Pulmonary artery endothelial cell (primary cell): ENCODE measurements around the gene WDSUB1. TPM values are rescaled to one million over a fixed set of nuclear protein-coding genes. Genes with fewer than 3 reads are reported as not detected.

Experiments
- DNase-seq: peaks from one replicate; pipeline ENCODE4 v3.0.0-alpha.2; 2011; ENCODE audit warnings: low read depth, low spot score
- total RNA-seq: library from RNA; depleted of rRNA; stranded (reverse); fragments of >200 nt; gene quantifications from 2 replicates; pipeline ENCODE4 v1.2.3, GENCODE V29; 2014

The WDSUB1 gene, protein sequence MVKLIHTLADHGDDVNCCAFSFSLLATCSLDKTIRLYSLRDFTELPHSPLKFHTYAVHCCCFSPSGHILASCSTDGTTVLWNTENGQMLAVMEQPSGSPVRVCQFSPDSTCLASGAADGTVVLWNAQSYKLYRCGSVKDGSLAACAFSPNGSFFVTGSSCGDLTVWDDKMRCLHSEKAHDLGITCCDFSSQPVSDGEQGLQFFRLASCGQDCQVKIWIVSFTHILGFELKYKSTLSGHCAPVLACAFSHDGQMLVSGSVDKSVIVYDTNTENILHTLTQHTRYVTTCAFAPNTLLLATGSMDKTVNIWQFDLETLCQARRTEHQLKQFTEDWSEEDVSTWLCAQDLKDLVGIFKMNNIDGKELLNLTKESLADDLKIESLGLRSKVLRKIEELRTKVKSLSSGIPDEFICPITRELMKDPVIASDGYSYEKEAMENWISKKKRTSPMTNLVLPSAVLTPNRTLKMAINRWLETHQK
- total RNA-seq: 3.2 and 5.7 TPM in 2 replicates

- peak; percentile 10 for DNase-seq
These were observed at the start of gene WDSUB1 for GRCh38 chr2:159285929-159286708. Gene WDSUB1 (minus strand): TSS chr2:159286703. CDS start chr2:159283069, 3,634 bp downstream.

GRCh38 chr2:159326569-159327255, 40.2 kb upstream of the WDSUB1 start:
- no peak for DNase-seq

DNA sequence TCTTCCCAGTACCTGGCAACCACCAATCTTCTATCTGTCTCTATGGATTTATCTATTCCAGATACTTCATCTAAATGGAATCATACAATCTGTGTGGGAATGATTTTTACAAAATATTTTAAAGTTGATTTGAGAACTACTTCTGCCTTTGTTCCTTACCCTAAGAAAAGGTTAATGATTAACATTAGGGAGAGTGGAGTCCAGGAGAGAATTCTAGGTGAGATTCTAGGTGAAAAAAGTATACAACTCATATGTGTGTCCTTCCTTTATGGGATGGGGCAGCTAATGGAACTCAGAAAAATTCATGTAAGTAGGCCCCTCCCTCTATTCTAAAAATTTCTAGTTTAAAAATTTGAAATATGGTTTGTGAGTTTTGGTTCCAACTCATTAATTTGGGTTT, 35.9 kb upstream of the WDSUB1 start:
- no peak for DNase-seq

GRCh38 chr2:159317392-159318088, 31.0 kb upstream of the WDSUB1 start:
- no peak for DNase-seq

DNA sequence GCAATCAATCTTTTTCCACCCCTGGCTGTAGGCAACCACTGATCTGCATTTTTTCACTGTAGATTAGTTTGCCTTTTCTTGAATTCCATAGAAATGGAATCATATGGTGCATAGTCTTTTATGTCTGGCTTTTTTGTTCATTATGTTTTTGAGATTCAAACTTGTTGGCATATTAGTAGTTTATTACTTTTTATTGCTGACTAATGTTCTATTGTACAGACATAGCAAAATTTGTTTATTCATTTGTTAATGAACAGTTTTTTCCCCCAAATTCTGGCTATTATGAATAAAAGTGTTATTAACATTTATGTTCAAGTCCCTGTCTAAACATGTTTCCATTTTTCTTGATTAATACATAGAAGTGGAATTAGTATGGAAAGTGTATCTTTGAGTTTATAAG, 21.4 kb upstream of the WDSUB1 start:
- DNase-seq: no peak

DNA sequence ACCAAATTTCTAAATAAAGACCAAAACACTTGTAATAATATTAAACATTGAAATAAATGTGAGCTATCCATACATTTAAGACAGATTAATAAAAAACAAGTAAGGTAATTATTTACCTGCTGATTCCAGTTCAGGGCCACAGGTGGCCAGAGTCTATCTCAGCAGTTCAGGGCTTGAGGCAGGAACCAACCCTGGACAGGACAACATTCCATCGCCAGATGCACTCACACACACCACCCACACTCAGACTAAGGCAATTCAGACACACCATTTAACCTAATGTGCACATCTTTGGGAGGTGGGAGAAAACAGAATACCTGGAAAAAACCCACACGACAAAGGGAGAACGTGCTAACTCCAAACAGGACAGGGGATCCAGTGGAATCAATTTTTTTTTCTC, 14.1 kb upstream of the WDSUB1 start:
- DNase-seq: no peak

GRCh38 chr2:159298967-159299366, 12.5 kb upstream of the WDSUB1 start:
- DNase-seq: no peak

- no peak for DNase-seq
These were observed 10.7 kb upstream of the WDSUB1 start for GRCh38 chr2:159297042-159297707.

GRCh38 chr2:159292157-159292556, 5.7 kb upstream of the WDSUB1 start:
- DNase-seq: no peak

- no peak for DNase-seq
These were observed 3.9 kb upstream of the WDSUB1 start for GRCh38 chr2:159290289-159290907.

DNA sequence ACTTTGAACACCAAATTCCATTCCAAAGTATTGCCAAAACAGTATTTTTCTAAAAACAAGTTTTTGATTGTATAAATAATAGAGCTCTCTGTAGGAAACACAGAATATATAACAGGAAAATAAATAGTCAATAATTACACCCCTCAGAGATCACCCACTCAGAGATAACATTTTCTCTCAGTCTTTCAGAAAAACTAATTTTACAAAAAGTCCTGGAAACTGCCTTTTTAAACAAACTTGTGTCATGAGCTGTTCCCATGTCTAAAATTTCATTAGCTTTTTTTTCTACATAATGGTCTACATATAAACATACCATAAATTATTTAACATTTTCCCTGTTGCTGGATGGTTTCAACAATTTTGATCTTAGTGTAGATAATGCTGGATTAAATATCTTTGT, 1.2 kb upstream of the WDSUB1 start:
- no peak for DNase-seq

DNA sequence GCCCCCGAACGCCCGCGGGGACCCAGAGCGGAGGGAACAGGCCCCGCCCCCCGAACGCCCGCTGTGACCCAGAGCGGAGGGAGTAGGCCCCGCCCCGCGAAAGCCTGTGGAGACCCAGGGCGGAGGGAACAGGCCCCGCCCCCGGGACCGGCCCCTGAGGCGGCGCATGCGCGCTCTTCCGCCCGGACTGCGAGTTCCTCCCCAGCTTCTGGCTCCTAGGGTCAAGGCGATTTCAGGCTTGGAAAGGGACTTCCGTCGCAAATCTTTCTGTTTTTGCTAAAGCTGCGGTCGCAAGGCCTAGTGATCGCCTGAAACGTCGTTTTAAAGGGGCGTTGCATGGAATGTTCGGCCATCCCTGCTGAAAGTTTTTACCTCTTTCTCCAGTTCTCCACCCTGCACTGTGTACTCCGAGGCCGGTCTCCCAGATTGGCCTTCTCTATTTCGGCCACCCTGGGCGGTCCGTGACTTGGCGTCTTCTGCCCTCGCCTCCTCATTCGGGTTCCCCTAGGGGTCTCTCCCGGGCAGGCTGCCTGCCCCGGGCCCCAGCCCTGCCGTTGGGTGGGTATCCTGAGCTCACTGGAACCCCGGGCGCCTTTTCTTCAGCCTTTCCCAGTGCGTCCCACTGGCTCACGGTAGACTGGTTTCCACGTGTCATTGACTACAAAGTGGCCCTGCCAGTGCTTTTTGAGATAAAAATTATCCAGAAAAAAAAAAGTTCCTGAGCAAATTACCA, 372 bp upstream of the WDSUB1 start:
- DNase-seq: peak; percentile 67

GRCh38 chr2:159285433-159285832, 1.1 kb downstream of the WDSUB1 start:
- DNase-seq: no peak

GRCh38 chr2:159283529-159283928, 3.0 kb downstream of the WDSUB1 start:
- DNase-seq: no peak

GRCh38 chr2:159281002-159281401, 5.5 kb downstream of the WDSUB1 start:
- DNase-seq: no peak

GRCh38 chr2:159279700-159280099, 6.8 kb downstream of the WDSUB1 start:
- no peak for DNase-seq

GRCh38 chr2:159275111-159275510, 11.4 kb downstream of the WDSUB1 start:
- no peak for DNase-seq

DNA sequence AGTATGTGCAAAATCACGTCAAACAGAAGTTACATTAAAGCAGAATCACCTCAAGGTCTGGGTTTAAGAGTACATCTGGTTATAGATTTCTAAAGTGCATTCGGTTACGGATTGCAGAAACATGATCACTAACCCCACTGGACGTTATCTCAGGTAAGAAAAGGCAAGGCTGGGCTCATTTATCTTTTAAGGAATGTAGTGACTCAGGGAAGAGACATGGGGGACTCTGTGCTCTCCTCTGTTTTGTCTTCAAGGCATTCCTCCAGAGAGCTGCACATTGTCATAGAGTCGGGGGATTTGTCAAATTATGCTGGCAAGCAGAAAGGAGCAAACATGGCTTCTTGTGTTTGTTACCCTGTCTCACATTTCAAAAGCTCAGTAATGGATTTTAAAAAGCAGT, 14.3 kb downstream of the WDSUB1 start:
- DNase-seq: no peak

DNA sequence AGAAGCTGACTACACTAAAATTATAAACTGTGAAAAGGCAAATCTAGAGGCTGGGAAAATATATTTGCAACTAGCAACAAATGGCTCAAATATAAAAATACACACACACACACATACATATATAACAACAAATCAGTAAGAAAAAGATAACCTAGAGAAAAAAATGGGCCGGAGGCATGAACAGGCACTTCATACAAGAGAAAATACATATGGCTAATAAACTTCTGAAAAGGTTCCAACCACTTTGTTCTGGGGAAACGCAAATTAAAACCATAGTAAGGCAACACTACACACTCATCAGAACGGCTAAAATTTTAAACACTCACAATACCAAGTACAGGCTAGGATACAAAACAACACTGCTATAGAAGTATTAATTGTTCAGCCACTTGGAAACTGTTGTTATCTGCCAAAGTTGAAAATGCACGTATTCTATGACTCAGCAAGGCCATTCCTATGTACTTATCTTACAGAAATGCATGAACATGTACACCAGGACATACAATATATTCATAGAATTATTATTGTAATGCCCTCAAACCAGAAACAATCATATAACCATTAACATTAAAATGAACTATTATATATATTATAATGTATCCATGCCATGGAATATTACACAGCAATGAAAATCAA, 15.6 kb downstream of the WDSUB1 start:
- DNase-seq: no peak
